GM23338 (cell line): ENCODE results near the gene SEPTIN3.

ENCODE experiments used
- CTCF ChIP-seq, 2 experiments: fragments of 200-600 bp in 1 of 2; sonication (generic) in 1 of 2; conservative IDR thresholded peaks; 2 replicates each; pipeline versions ENCODE4 v1.5.1 to v1.6.1; 2016 to 2017; ENCODE audit warnings: antibody characterized with exemption in 2 of 2, low read depth in 2 of 2, mild to moderate bottlenecking in 2 of 2, moderate library complexity in 1 of 2
- NANOG ChIP-seq: IDR thresholded peaks from 2 replicates; pipeline ENCODE4 v1.6.1; 2016; ENCODE audit warnings: antibody characterized with exemption, borderline replicate concordance
- POLR2AphosphoS5 ChIP-seq: IDR thresholded peaks from 2 replicates; pipeline ENCODE4 v1.6.1; 2016; ENCODE audit warnings: antibody characterized with exemption, low read depth
- ZNF114 ChIP-seq: fragments of 250-450 bp; sonication (Bioruptor Pico); IDR thresholded peaks from 2 replicates; pipeline ENCODE4 v1.5.0; 2020; ENCODE audit warnings: mild to moderate bottlenecking, moderate library complexity
- TF ChIP-seq, protein P1 (sequence below): IDR thresholded peaks from one replicate; pipeline ENCODE4 v1.6.1; 2018; ENCODE audit warnings: antibody characterized with exemption; ENCODE audit not compliant: unreplicated experiment

- TF ChIP-seq ZNF114 (CRISPR knock-in tag) (no peak), NANOG (no peak), CTCF (conservative IDR thresholded peaks at IDR 0.05; ENCODE audit: low read depth in 2 of 2) (no peak), POLR2AphosphoS5 (no peak)
- TF ChIP-seq, protein P1, sequence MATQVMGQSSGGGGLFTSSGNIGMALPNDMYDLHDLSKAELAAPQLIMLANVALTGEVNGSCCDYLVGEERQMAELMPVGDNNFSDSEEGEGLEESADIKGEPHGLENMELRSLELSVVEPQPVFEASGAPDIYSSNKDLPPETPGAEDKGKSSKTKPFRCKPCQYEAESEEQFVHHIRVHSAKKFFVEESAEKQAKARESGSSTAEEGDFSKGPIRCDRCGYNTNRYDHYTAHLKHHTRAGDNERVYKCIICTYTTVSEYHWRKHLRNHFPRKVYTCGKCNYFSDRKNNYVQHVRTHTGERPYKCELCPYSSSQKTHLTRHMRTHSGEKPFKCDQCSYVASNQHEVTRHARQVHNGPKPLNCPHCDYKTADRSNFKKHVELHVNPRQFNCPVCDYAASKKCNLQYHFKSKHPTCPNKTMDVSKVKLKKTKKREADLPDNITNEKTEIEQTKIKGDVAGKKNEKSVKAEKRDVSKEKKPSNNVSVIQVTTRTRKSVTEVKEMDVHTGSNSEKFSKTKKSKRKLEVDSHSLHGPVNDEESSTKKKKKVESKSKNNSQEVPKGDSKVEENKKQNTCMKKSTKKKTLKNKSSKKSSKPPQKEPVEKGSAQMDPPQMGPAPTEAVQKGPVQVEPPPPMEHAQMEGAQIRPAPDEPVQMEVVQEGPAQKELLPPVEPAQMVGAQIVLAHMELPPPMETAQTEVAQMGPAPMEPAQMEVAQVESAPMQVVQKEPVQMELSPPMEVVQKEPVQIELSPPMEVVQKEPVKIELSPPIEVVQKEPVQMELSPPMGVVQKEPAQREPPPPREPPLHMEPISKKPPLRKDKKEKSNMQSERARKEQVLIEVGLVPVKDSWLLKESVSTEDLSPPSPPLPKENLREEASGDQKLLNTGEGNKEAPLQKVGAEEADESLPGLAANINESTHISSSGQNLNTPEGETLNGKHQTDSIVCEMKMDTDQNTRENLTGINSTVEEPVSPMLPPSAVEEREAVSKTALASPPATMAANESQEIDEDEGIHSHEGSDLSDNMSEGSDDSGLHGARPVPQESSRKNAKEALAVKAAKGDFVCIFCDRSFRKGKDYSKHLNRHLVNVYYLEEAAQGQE, result no peak
These were observed 46.9 kb upstream of the SEPTIN3 start for GRCh38 chr22:41922328-41922727.
